ENCODE data around the gene EGLN1.
A peak's percentile ranks its signal among the peaks of the same experiment; 100 is the strongest.
"Not testable (repeated sequence)": the region's sequence is repeated elsewhere in the genome, so short reads cannot be mapped to it uniquely, and the experiment has no call there.

EGLN1 gene

GRCh38 chr1:231421971-231422797, at the start of gene EGLN1 (continued):
- TF ChIP-seq PRDM10 (tag by site-specific recombination; IDR thresholded peaks at IDR 0.05) (peak; percentile 74), ZNF155 (tag by site-specific recombination; IDR thresholded peaks at IDR 0.05) (no peak), ZNF792 (tag by site-specific recombination; IDR thresholded peaks at IDR 0.05) (peak; percentile 64; the same call in 1 of the 2 replicates), ZNF768 (tag by site-specific recombination; IDR thresholded peaks at IDR 0.05) (peak; percentile 68; the same call in 1 of the 2 replicates), ZNF24 (tag by site-specific recombination; IDR thresholded peaks at IDR 0.05) (peak; percentile 92), ZBTB26 (tag by site-specific recombination; optimal IDR thresholded peaks at IDR 0.05) (peak; percentile 99), KLF10 (tag by site-specific recombination; IDR thresholded peaks at IDR 0.05) (peak; percentile 45; the same call in 1 of the 2 replicates), ZFP37 (tag by site-specific recombination; IDR thresholded peaks at IDR 0.05) (peak; percentile 98), KLF7 (tag by site-specific recombination; IDR thresholded peaks at IDR 0.05; ENCODE audit: borderline replicate concordance) (no peak)

DNA sequence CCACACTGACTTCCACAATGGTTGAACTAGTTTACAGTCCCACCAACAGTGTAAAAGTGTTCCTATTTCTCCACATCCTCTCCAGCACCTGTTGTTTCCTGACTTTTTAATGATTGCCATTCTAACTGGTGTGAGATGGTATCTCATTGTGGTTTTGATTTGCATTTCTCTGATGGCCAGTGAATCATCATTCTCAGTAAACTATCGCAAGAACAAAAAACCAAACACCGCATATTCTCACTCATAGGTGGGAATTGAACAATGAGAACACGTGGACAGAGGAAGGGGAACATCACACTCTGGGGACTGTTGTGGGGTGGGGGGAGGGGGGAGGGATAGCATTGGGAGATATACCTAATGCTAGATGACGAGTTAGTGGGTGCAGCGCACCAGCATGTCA, 49.4 kb upstream of the EGLN1 start:
- POLR2A ChIA-PET: interaction anchor here (0.6 kb wide), 1 partner anchor 39 kb away, joined by 4 read pairs; no protein-coding TSS in a partner anchor
- H3K36me3 ChIP-seq (ENCODE audit: control insufficient read depth in 2 of 2, insufficient read depth in 1 of 2, low read length in 2 of 2); CTCF ChIA-PET; H3K9me3 ChIP-seq (ENCODE audit: control insufficient read depth, insufficient read depth, low read depth, low read length); H3K4me3 ChIP-seq (ENCODE audit: low read depth, low read length); H3K27ac ChIP-seq (ENCODE audit: extremely low read depth, low read depth, low read length); H3K4me1 ChIP-seq (ENCODE audit: control insufficient read depth, insufficient read depth, low read length): not testable (repeated sequence)
- TF ChIP-seq SCRT2 (tag by site-specific recombination; IDR thresholded peaks at IDR 0.05) (peak; percentile 43; the same call in 1 of the 2 replicates), ZNF184 (tag by site-specific recombination; IDR thresholded peaks at IDR 0.05) (peak; percentile 60; the same call in 1 of the 2 replicates), SCRT1 (tag by site-specific recombination; IDR thresholded peaks at IDR 0.05; ENCODE audit: borderline replicate concordance) (0 out of 2 replicates have a peak, but pooled peaks have one; percentile 46)

- CTCF ChIA-PET; H3K27ac ChIP-seq (ENCODE audit: extremely low read depth, low read depth, low read length); H3K4me1 ChIP-seq (ENCODE audit: control insufficient read depth, insufficient read depth, low read length); H3K36me3 ChIP-seq (ENCODE audit: control insufficient read depth in 2 of 2, insufficient read depth in 1 of 2, low read length in 2 of 2); H3K4me3 ChIP-seq (ENCODE audit: low read depth, low read length); POLR2A ChIA-PET; H3K9me3 ChIP-seq (ENCODE audit: control insufficient read depth, insufficient read depth, low read depth, low read length): not testable (repeated sequence)
- TF ChIP-seq ZNF146 (tag by site-specific recombination; IDR thresholded peaks at IDR 0.05): peak; percentile 98
- TF ChIP-seq, protein P1, sequence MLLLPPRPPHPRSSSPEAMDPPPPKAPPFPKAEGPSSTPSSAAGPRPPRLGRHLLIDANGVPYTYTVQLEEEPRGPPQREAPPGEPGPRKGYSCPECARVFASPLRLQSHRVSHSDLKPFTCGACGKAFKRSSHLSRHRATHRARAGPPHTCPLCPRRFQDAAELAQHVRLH (tag by site-specific recombination; IDR thresholded peaks at IDR 0.05): peak; percentile 72
These were observed 48.9 kb upstream of the EGLN1 start for GRCh38 chr1:231471027-231471426.
